ENCODE results near the gene NTNG2.

Gene NTNG2

DNA sequence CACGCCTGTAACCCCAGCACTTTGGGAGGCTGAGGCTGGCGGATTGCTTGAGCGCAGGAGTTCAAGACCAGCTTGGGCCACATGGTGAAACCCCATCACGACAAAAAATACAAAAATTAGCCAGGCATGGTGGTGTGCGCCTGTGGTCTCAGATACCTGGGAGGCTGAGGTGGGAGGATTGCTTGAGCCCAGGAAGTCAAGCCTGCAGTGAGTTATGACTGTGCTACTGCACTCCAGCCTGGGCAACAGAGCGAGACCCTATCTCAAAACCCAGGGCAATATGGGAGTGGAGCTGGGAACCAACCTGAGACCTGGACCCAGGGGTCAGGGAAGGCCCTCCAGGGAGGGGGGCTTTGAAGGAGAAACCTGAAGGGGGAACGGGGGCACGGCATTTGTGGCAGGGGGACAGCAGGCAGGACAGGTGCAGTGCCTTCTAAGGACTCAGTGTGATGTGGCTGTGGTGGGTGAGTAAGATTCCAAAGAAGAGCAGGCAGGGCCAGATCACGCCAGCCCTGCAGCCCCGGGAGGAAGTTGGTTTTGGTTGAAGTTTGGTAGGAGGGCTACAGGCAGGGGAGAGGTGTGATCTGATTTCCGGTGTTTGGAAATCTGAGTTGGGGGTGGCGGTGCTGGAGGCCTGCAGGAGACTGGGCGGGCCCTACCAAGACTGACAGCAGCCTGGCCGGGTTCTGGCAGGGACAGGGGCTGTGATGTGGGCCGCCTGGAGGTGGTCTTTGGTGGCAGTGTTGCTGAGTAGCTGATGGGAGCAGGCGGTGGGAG lies 46.2 kb downstream of the NTNG2 start:
- no peak for DNase-seq

DNA sequence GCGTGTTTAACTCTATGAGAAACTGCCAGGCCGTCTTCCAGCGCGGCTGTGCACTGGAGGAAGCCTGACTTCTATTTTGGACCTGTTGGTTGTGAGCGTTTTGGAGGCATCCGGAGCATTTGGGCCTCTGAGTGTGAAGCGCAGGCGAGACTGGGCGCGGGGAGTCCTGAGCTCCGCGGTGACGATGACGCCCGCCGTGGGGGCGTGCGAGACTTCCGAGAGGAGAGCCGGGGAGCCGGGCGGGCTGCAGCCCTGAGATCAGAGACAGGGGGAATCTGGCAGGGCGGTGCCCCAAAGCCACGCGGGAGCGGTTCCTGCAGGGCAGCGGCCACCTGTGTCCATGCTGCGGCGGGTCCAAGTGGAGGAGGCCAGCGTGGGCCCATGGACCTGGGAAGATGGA lies 47.4 kb downstream of the NTNG2 start:
- DNase-seq: no peak

DNA sequence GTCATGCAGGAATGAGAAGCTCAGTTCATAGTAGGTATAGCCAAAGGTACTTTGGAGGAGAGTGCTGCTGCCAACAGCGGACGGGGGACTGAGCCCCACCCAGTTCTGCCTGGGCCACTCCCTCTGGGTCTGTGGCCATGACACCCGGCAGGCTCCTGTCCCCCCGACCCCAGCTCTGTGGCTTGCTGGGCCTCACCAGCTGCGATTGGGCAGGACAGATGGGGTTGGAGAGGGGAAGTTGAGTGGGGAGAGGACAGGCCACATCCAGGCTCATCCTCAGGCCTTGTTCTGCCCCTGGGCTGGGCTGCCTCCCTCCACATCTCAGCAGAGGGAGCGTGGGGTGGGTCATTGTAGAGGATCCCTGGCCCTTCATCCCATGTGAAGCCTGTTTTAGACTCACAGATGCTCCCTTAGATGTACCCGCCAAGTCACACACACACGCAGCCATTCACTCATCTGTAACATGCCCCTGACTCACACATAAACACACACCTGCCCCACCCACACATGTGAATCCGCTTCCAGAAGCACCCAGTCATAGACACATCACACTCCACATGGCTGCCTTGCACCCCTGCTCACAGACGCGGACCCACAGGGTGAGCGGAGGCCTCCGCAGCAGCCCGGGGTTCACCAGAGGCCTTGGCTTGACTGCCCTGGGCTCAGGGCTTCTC lies 48.8 kb downstream of the NTNG2 start:
- no peak for DNase-seq

DNA sequence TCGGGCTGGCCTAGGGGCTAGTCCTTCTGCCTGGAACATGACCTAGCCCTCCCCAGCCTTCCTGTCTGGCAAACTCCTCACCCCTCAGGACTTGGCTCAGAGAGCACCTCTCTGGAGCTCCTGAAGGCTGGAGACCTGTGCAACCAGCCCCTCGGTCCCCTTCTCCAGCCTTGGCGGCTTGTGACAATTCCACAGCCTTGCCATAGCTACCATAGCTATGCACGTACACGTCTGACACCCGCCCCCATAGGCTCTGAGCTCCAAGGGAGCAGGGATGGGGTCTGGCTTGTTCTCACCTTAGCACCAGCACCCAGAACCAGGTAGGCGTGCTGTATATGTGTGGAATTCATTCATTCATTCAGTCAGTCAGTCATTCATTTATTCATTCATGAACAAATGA lies 49.7 kb downstream of the NTNG2 start:
- no peak for DNase-seq

DNA sequence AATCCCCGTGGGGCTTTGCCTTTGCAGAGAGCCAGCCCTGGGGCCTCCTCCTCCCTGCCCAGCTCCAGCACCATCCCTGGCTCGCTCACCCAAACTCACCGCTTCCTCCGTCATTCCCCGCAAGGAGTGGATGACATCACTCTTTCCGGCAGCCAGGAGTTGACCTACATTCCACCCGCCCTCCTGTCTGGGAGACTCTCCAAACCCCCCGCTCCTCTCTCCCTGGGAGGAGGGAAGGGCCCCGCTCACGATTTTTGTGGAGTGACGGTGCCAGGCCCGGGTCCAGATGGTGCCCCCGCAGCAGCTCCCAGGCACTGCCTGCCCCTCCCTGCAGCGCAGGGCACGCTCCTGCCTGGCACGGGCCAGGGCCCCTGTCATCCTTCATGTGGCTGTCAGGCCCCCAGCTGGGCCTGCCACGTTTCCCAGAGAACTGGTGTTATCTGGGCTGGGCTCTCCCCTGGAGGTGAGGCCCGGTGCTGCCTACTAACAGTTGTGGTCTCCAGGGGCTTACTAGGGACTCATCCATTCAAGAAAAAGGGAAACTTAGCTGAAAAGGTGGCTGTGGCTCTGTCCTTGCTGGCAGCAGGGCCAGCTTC lies 52.3 kb downstream of the NTNG2 start:
- DNase-seq: no peak

DNA sequence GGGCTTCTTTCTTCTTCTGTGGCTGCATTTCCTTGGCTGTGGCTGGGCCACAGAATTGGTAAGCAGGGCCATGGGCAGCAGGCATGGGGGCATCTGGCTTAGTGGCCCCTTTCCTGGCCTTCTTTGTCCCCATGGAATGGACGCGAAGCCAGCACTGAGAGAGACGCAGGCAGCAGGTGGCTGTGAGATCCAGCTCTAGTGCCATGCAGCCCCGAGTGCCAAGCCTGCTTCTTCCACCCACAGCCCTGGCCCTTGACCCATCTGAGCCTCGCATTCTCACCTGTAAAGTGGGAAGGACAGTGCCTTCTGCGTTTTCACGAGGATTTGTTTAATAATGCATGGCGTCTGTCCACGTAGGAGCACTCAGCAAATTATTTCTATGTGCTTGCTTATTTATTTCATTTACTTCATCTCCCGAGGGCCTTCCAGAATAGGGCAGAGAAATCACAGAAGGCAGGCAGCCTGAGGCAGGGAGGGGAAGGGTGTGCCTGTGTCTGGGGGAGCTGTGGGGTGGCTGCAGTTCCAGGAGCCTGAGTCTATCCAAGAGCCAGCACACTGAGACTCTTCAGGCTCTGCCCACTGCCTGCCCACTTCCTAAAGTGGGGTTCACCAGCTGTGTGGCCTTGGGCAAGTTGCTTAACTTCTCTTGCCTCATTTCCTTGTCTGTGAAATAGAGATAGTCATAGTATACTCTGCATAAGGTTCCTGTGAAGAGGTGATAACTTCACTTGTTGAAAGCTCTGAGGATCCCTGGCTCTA lies 55.2 kb downstream of the NTNG2 start:
- no peak for DNase-seq

DNA sequence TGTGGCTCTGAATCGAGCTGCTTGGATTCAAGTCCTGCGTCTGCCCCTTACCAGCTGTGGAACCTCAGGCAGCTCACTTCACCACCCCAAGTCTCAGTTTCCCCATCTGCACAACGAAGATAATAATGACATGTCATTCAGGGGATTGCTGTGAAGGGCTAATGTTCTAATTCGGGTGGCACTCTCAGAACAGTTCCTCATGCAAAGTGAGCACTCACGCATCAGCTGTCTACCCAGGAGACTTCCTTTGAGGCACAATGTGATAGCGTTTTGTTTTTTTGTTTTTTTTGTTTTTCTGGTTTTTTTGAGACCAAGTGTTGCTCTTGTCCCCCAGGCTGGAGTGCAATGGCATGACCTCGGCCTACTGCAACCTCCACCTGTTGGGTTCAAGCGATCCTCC lies 56.4 kb downstream of the NTNG2 start:
- no peak for DNase-seq

DNA sequence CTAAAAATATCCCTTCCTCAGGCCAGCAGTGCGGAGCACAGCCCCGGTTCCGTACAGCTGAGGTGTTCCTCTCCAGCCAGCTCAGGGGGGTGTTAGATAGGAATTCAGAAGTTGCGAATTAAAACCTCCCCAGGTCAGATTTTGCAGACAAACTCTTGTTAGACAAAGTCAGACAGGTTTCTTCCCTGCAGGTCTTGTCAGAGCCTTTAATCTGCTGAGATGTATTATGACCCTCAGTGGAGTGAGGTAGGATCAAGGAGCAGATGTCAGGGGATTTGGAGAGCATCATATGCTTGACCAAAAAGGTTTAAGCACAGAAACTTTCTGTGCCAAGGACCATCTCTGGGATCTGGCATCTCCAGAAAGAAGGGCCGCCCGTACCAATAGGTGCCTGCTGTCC lies 60.1 kb downstream of the NTNG2 start:
- DNase-seq: no peak

DNA sequence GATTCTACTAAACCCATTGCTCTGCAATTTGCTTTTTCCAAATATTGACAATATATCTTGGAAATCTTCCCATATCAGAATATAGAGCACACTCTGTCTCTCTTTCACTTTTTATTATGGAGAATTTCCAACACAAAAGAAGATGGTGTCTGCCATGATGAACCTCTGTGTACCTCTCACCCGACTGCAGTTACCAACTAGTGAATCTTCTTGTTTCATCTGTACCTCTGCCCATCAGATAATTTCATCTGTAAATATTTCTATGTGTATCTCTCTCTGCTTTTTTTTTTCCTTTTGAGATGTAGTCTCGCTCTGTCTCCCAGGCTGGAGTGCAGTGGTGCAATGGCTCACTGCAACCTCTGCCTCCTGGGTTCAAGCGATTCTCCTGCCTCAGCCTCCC lies 62.8 kb downstream of the NTNG2 start:
- DNase-seq: no peak

DNA sequence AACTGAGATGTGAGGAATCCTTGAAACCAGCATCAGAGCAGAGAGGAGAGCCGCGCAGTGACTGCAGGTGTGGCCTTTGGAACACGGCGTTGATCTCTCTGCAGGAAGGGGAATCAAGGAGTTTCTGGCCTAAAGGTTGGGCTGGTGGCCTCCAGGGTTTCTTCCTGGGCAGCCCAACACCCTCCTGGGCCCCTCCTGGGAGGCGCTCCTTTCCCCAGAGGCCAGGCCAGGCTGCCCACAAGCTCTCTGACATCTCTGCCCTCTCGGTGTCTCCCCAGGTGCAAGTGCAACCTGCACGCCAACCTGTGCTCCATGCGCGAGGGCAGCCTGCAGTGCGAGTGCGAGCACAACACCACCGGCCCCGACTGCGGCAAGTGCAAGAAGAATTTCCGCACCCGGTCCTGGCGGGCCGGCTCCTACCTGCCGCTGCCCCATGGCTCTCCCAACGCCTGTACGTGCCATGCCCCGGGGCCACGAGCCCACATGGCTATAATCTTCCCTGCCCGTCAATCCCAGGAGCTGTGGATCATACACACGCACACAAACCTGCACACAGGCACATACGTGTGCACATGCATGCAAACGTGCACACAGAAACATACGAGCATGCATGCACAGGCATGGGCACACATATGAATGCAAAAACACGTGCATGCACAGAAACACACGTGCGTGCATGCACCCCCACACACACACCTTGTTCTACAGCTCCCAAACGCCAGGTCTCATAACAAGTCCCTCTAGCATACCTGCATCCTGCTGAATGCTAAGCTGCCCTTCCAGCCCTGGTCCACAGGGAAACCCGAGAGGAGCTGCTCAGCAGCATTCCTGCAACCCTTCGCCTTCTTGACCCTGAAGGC lies 64.9 kb downstream of the NTNG2 start:
- no peak for DNase-seq

DNA sequence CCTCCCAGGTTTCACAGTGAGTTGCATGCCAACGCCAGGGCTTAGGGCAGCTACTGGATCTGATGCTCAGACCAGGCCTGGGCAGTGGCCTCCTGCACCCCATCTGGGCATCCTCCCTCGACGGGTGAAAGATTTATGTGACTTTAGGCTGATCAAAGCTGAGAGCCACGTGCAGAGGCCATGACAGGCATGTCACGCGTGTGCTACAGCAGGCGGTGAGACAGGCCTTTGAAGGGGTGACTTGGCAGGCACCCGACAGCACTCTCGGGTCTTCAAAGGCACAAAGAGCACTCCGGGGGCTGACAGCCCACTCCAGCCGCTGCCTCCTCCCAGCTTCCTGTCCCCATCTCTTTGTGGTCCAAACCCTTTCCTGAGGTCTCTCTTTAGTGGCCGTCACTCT lies 66.2 kb downstream of the NTNG2 start:
- no peak for DNase-seq

DNA sequence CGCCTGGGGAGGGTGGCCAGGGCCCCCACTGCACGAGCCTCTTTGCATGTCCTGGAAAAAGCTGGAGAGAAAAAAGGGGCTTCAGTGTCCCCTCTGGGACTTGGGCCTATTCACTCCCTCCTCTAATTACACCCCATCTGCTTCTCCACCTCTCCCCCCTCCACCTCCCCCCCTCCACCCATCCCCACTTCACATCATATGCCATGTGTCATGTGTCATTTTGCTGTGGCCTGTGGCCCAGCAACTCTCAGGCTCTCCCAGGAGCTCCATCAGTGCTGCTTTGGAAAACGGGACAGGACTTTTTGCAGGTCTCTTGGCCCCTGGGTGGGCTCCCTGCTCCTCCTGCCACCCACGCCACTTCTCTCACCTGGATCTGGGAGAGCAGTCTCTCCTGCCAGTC lies 68.7 kb downstream of the NTNG2 start:
- no peak for DNase-seq

DNA sequence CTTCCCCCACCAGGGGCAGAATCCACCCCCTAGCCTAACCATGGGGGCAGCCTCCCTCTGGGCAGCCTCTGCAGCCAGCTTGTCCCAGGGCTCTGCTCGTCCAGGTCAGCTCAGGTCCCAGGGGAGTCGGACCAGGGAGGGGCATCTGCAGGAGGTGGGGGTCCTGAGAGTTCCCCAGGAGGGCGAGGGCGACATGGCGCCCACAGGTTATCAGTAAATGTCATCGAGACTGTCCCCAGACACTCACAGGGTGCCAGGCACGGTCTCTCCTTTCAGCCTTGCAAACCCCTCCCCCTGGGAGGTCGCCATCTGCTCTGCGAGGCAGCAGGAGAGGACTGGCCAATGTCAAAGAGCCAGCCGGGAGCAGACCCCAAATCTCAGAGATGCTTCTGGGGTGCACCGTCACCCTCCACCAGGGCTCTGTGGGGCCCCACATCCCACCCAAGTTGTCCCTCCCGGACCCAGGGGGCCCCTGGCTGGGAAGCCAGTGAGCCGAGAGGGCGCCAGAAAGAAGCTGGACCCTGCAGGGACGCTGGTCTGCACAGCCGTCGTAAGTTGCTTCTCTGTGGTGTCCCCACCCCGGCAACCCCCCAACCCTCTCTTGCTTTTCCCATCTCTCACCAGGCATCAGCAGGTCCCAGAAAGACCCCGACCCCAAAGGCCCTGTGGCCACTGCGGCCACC lies 69.3 kb downstream of the NTNG2 start:
- no peak for DNase-seq

DNA sequence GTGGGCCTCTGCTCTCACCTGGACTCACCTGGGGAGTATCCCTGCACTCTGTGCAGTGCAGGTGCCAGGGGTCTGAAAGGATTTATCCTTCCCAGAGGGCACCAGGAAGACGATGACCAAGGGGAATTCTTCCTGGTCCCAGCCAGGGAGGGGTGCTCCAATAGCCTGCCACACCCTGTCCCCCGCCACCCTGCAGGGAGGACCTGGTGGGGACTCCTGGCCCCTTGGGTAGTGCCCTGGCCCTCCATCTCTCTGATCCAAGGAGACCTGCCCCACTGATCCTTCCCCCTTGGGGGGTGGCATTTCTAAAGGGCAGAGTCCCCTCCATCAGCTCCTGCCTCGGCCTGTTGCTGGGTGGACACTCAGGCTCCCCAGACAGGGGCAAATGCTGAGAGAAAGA lies 70.7 kb downstream of the NTNG2 start:
- no peak for DNase-seq

DNA sequence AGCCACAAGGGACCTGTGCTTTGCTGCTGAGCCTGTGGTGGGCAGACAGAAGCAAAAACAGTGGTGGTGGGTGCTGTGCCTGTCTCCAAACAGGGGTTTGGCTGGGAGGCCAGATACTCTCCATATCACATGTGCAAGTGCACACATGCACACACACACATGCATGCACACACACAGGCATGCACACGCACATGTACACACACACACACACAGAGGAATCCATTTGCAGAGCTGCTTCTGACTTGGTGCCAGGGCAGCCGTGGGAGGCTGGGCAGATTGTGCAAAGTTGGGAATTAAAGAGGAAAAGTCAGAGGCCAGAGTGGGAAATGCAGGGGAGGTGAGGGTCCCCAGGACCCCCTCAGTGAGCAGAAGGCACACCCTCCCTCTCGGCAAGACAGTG lies 71.3 kb downstream of the NTNG2 start:
- DNase-seq: no peak

DNA sequence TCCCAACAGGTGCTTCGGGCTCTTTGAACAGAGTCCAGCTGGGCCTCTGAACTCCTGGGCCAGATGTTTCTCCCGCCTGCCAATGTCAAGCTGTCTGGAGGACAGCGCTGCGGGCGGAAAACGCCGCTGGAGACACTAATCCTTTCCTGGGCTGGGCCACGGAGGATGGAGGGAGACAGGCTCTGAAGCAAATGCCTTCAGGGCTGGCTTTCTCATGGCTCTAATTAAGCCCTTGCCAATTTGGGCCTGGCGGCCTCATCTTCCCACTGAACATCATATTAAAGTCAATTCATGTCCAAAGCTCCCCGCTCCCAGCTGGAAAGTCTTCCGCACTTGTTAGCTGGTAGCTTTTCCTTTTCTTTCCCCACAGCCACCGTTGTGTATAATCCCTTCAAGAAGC lies 72.7 kb downstream of the NTNG2 start:
- no peak for DNase-seq

DNA sequence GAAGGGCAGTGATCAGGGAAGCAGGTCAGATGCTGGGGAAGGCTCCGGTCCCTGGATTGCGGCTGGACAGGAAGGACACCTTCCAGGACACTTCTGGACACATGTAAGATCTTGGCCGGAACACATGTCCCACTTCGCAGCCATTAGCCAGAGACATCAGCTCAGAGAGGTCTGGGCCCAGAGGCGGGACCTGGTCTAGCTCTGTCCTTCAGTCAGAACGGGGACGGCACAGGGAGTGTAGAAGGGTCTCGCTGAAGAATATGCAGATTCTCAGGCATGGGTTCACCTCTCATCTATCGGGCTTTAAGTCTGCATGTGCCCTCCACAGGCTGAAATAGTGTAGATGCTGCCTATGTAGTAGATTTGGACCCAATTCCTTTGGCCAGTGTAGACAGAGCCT lies 73.3 kb downstream of the NTNG2 start:
- DNase-seq: no peak

DNA sequence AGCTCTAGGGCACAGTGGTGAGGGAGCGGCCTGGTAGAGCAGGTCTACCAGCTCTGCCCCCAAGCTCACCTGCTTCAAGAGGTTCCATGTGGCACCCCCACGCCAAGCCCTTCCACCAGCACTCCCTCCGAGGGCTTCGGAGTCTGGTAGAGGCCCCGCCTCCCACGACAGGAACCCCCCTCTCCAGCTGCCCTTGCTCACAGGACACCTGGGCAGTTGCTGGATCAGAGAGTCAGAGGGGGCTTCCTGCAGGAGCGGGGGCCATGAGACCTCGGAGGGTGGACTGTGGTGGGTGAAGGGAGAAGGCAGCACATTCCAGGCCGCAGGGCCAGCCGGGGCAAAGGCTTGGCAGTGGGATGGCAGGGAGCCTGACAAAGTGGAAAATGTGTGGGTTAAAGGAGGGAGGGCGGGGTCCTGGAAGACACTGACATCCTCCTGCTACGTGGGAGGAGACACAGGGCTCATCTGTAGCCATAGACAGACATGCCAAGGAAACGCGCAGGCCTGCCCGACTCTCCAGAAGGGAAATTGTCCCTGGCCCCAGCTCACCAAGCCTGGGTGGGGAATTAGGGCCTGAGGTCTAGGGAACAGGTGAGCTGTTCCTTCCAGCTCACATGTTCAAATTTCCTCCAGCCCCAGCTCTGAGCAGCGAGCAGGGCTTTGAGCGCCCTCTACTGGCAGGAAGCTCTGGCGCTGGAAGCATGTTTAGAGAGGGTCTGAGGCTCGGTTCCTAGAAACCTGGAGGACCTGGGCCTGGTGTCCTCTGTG lies 74.2 kb downstream of the NTNG2 start:
- DNase-seq: peak; percentile 25 to 64

DNA sequence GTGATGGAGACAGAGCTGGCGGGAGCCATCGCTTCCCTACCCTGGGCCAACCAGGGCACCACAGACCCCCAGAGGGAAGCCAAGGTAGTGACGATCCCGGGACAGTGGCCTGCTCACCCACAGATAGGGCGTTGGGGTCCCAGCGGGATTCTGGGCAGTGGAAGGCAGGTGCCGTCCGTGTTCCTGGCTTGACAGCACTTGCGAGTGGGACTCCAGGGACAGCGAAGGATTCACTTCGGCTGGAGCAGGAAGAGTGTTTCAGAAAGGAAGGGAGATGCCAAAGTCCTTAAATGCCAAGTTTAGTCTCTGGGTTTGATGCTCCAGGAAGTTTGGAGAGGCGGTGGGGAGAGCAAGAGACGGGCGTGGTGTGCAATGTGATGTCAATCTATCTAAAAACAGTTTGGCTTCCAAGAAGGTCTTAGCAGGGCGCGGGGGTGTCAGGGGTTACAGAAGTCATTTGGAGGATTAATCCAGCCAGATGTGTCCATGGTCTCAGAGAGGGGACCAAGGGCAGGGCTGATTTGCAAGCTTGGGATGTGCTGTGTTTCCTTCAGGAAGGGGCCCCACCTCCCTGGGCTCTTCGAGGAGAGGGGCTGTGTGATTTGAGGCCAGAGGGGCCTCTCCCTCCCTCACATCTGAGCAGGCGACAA lies 74.9 kb downstream of the NTNG2 start:
- no peak for DNase-seq

DNA sequence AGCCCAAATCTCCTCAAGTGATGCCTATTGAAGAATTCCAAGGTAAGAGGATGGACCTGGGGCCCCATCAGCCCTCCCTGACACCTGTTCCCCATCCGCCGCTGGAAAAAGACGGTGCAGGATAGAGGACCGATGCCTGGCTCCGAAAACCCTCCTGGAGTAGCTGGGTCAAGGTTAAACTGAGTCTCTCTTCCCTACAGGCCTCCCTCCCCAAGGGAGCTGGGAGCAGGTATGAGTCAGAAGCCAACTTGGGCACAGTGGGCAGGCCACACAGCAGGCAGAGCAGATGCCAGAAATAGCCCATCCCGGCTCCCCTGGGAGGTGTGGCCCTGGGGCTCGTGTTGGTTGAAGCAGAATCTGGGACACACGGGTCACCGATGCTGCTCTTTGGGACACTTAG lies 75.6 kb downstream of the NTNG2 start:
- no peak for DNase-seq

All from NCI-H1930 (cell line).